T-helper 1 cell treated with Interleukin-12 subunit alpha and Interleukin-12 subunit beta and Interleukin-4 antibody, amounts not matched to agents 30 μg/mL and 1 μg/mL, for 36 hours (primary cell): ENCODE measurements around the gene SPIN1.

Experiments
- H3K27ac Mint-ChIP-seq: one replicate; pipeline ENCODE4 v1.8.0; 2021; ENCODE audit warnings: mild to moderate bottlenecking, mixed read lengths
- H3K27me3 Mint-ChIP-seq: one replicate; pipeline ENCODE4 v1.8.0; 2021; ENCODE audit warnings: low read depth, mixed read lengths
- H3K36me3 Mint-ChIP-seq: one replicate; pipeline ENCODE4 v1.8.0; 2021; ENCODE audit warnings: low read depth, mixed read lengths
- H3K4me1 Mint-ChIP-seq: one replicate; pipeline ENCODE4 v1.8.0; 2021; ENCODE audit warnings: low read depth, mixed read lengths
- H3K4me3 Mint-ChIP-seq: one replicate; pipeline ENCODE4 v1.8.0; 2021; ENCODE audit warnings: mild to moderate bottlenecking, moderate library complexity, mixed read lengths
- H3K9me3 Mint-ChIP-seq: one replicate; pipeline ENCODE4 v1.8.0; 2021; ENCODE audit warnings: mixed read lengths

SPIN1 gene

DNA sequence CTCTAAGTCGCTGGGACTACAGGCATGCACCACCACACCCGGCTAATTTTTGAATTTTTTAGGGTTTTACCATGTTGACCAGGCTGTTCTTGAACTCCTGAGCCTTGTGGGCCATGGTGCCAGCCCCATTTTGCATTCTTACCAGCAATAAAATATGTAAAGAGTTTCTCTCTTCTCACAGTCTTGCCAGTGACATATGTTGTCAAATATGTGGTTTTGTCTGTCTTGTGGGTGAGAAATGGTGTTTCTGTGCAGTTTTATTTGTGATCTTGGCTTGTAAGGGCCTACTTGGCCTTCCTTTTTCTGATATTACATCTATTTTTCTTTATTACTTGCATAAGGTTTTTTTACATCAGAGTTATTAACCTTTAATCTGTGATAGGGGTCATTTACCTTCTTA, 47.1 kb downstream of the SPIN1 start:
- no peaks in the 10 kb centered on the region for H3K27me3 Mint-ChIP-seq
- peaks cover 46% of the 10 kb centered on the region for H3K36me3 Mint-ChIP-seq
- H3K4me1 Mint-ChIP-seq = peaks cover 36% of the 10 kb centered on the region
- H3K4me3 Mint-ChIP-seq = peak overlapping the region; percentile 1
- H3K9me3 Mint-ChIP-seq = no peaks in the 10 kb centered on the region
- peak overlapping the region; percentile 80 for H3K27ac Mint-ChIP-seq

DNA sequence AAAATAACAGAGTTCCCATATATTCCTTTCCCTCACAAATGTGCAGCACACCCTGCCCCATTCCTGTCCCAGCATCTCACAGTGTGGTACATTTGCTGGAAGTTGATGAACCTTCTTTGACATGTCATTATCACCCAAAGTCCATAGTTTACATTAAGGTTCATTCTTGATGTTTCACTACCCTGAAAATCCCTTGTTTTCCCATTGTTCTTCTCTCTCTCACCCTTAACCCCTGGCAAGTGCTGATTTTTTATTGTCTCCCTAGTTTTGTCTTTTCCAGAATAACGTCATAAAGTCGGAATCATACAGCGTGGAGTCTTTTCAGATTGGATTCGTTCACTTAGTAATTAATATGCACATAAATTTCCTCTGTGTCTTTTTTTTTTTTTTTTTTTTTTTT, 48.1 kb downstream of the SPIN1 start:
- H3K36me3 Mint-ChIP-seq = peaks cover 45% of the 10 kb centered on the region
- H3K4me1 Mint-ChIP-seq = peaks cover 37% of the 10 kb centered on the region
- no peaks in the 10 kb centered on the region for H3K27me3 Mint-ChIP-seq
- no peak overlapping the region for H3K4me3 Mint-ChIP-seq
- H3K9me3 Mint-ChIP-seq = no peaks in the 10 kb centered on the region
- no peak overlapping the region for H3K27ac Mint-ChIP-seq

DNA sequence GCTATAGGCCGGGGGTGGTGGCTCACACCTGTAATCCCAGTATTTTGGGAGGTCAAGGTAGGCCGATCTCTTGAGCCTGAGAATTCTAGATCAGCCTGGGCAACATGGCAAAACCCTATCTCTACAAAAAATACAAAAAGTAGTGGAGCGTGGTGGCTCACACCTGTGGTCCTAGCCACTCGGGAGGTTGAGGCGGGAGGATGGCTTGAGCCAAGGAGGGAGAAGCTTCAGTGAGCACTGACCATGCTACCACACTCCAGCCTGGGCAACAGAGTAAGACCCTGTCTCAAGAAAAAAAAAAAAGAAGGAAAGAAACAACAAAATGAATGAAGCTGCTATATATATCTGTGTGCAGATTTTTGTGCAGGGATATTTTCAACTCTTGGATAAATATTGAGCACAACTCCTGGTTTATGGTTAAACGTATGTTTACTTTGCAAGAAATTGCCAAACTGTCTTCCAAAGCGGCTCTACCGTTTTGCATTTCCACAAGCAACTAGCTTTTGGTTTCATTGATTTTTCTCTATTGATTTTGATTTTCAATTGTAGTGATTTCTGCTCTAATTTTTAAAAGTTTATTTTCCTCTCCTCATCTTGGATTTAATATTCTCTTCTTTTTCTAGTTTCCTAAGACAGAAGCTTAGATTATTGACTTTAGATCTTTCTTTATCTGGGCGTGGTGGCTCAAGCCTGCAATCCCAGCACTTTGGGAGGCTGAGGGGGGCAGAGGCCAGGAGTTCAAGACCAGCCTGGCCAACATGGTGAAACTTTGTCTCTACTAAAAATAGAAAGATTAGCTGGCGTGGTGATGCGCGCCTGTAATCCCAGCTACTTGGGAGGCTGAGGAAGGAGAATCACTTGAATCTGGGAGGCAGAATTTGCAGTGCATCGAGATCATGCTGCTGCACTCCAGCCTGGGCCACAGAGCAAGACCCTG, 49.2 kb downstream of the SPIN1 start:
- Mint-ChIP-seq H3K36me3 (peaks cover 45% of the 10 kb centered on the region), H3K27ac (no peak overlapping the region), H3K9me3 (no peaks in the 10 kb centered on the region), H3K4me1 (peaks cover 42% of the 10 kb centered on the region), H3K4me3 (no peak overlapping the region), H3K27me3 (no peaks in the 10 kb centered on the region)

DNA sequence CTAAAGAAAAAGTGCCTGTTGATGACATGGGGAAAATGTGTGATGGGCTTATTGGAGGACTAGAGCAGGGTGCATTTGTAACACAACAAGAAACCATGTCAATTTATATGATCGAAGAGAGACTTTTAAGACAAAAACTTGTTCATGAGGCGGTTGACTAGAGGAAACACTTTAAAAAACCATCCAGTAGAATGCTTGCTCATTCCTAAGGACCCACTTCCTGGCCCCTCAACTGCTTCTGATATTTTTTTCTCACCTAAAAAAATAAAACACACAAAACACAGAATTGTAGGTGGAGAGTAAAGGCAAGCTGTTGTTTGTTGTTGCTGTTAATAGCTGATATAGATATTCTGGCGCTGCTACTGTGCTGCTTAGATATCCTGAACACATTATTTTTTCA, 50.6 kb downstream of the SPIN1 start:
- no peak overlapping the region for H3K4me3 Mint-ChIP-seq
- H3K36me3 Mint-ChIP-seq = peaks cover 44% of the 10 kb centered on the region

DNA sequence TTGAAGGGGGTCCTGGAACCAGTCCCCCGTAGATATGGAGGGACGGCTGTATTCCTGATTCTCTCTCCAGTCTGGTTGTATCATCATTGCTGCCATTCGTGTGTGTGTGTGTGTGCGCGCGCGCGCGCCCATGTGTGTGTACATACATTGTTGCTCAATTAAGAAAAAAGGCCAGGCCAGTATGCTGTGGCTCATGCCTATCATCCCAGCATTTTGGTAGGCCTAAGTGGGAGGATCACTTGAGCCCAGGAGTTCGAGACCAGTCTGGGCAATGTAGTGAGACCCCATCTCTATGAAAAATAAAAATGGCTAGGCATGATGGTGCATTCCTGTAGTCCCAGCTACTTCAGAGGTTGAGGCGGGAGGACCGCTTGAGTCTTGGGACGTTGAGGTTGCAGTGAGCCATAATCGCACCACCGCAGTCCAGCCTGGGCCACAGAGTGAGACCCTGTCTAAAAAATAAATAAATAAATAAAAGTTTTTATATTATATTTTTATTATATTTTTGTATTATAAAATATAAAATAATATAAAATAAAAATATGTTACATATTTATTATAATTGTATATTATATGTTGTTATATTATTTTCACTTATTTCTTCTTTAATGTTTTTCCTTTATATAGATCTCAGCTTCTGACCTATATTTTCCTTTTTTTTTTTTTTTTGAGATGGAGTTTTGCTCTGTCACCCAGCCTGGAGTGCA, 53.2 kb downstream of the SPIN1 start:
- Mint-ChIP-seq H3K27ac (no peak overlapping the region), H3K27me3 (no peaks in the 10 kb centered on the region), H3K4me3 (no peak overlapping the region), H3K9me3 (peaks cover 8% of the 10 kb centered on the region), H3K36me3 (peaks cover 37% of the 10 kb centered on the region), H3K4me1 (peaks cover 22% of the 10 kb centered on the region)

More for the DNA sequence above, 50.6 kb downstream of the SPIN1 start:
- no peaks in the 10 kb centered on the region for H3K27me3 Mint-ChIP-seq
- H3K27ac Mint-ChIP-seq = no peak overlapping the region
- no peaks in the 10 kb centered on the region for H3K9me3 Mint-ChIP-seq
- peaks cover 39% of the 10 kb centered on the region for H3K4me1 Mint-ChIP-seq

DNA sequence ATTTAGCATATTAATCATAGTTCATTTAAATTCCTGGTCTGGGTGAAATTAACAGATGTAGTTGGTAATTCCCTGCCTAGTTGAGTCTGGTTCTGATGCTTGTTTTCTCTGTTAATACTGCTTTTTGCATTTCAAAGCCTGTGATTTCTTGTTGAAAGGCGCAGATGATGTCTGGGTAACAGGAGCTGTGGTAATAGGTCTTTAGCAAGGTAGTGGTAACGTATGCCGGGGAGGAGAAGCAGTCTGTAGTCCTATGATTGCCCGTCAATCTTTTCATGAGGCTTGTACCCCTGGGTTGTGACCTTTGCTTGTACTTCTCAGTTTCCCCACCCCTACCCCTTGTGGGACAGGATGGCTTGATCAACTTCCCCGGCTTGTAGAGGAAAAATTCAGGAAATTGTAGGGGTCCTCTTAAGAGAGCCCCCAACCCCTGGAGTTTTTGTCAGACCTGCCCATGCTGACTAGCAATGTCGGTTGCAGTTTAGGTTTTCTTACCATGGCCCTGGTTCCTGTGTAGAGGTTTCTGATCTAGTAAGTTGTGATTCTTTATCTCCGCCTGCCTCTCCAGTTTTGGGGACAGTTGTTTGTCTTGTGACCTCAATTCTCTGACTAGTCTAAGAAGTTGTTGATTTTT, 55.4 kb downstream of the SPIN1 start:
- Mint-ChIP-seq H3K27me3 (no peaks in the 10 kb centered on the region), H3K36me3 (peaks cover 31% of the 10 kb centered on the region), H3K4me3 (no peak overlapping the region), H3K27ac (no peak overlapping the region), H3K9me3 (peaks cover 12% of the 10 kb centered on the region), H3K4me1 (peaks cover 28% of the 10 kb centered on the region)

DNA sequence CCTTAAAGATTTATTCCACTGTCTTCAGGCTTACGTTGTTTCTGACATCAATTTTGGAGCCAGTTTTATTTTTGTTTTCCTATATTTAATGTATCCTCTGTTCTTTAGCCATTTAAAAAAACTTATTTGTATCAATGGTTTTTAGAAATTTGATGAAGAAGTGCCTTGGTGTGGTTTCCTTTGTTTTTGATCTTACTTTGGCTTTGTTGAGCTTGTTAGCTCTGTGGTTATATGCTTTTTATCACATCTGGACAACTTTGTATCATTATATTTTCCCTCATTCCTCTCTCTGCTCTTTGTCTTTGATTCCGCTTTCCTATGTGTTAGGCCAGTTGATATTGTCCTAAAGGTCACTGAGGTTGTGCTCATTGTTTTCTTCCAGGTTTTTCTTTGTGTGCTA, 58.5 kb downstream of the SPIN1 start:
- no peaks in the 10 kb centered on the region for H3K27me3 Mint-ChIP-seq
- H3K4me1 Mint-ChIP-seq = peaks cover 25% of the 10 kb centered on the region
- no peak overlapping the region for H3K4me3 Mint-ChIP-seq
- H3K9me3 Mint-ChIP-seq = peaks cover 12% of the 10 kb centered on the region
- H3K27ac Mint-ChIP-seq = no peak overlapping the region
- H3K36me3 Mint-ChIP-seq = peaks cover 36% of the 10 kb centered on the region

DNA sequence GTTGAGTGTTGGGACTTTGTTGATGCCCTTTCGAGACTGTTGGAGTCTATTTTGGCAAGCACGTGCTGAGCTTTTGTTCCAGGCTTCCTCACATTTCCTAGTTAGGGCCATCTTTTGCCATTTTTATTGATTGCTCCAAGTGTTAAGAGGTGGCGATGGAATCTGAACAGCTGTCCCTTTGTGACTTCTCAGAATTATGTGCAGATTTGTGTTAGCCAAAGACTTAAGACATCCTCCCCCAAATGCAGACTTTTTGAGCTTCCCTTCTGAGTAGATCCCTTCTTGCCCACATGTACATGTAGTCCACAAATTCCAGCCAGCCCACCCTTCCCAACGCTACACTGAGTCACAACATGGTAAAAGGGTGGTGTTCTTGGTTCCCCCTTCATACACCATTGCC, 59.2 kb downstream of the SPIN1 start:
- H3K27me3 Mint-ChIP-seq = no peaks in the 10 kb centered on the region
- H3K4me1 Mint-ChIP-seq = peaks cover 20% of the 10 kb centered on the region
- peaks cover 12% of the 10 kb centered on the region for H3K9me3 Mint-ChIP-seq
- H3K27ac Mint-ChIP-seq = no peak overlapping the region
- H3K4me3 Mint-ChIP-seq = no peak overlapping the region
- peaks cover 33% of the 10 kb centered on the region for H3K36me3 Mint-ChIP-seq

DNA sequence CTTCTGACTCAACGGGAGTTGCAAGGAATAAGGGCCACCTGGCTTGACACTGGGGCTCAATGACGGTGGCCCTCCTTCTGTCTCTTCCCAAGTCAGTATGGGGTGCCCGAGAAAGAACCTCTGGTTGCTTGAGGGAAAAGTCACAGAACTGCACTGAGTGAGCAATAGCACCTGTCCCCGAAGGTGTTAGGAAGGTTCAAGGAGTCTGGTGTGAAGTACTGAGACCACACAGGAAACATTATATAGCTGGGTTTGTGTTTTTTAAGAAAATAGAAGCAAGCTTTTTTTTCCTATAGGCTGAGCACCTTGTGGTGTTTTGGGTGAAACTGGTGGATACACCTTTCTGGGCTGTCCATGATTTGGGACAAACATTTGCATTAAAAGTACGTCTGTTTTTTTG, 62.9 kb downstream of the SPIN1 start:
- Mint-ChIP-seq H3K27ac (no peak overlapping the region), H3K9me3 (peaks cover 6% of the 10 kb centered on the region), H3K36me3 (peaks cover 26% of the 10 kb centered on the region), H3K27me3 (no peaks in the 10 kb centered on the region), H3K4me1 (peaks cover 13% of the 10 kb centered on the region), H3K4me3 (no peak overlapping the region)

DNA sequence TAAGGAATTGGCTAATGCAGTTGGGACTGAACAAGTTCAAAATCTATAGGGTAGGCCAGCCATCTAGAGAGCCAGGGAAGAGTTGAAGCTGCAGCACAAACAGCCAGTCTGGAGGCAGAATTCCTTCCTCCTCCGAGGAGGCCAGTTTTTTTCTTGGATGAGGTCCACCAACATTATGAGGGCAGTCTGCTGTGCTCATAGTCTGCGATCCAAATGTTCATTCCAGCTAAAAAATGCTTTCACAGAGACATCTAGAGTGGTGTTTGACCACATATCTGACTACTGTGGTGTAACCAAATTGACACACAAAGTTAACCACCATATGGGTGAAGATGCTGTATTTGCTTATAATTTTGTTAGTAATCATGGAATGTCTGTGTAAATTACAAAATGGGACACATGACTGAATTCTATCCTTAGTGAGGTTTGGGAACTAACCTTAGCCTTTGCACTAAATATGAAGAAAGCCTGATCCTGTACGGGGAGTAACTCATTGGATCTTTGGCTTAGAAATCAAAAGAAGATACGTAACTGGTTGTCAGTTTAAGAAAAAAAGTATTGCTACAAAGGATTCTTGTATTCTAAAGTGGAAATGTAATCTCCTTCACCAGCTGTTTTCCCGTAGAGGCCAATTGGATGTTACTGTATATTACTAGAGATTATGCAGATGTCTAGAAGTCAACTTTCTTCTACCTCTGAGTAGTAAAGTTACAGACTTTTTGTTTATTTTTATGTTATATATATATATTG, 70.6 kb downstream of the SPIN1 start:
- no peak overlapping the region for H3K4me3 Mint-ChIP-seq
- no peaks in the 10 kb centered on the region for H3K9me3 Mint-ChIP-seq
- H3K27me3 Mint-ChIP-seq = no peaks in the 10 kb centered on the region
- H3K27ac Mint-ChIP-seq = no peak overlapping the region
- H3K36me3 Mint-ChIP-seq = peaks cover 6% of the 10 kb centered on the region
- peaks cover 3% of the 10 kb centered on the region for H3K4me1 Mint-ChIP-seq

DNA sequence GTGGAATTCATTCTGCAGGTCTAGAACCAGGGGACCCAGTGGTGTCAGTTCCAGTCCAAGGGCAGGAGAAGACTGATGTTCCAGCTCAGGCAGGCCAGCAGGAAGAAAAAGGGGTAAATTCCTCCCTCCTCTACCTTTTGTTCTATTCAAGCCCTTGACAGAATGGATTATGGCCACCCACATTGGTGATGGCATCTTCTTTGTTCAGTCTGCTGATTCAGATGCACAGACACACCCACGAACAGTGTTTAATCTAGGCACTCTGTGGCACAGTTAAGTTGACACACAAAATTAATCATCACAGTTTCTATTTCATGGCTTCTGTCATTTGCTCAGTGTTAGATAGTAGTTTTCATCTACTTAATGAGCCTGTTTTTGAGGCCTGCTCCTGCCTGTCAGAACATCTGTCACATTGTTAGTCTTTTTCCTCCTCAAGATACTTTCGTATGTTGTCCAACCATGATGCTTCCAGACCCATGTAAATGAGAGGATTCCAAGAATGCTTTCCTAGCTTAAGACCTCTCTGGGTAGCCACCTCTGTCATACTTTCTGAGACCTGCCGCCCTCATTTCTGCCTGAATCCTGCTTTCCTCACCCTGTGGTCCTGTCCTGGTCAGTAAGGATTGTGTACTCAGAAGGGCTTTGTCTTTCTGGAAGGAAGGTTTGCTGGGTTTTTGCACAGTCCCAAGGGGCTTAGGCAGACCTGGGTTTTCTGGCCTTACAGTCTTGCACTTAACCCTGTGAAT, 72.5 kb downstream of the SPIN1 start:
- Mint-ChIP-seq H3K27me3 (no peaks in the 10 kb centered on the region), H3K4me3 (no peak overlapping the region), H3K4me1 (peaks cover 5% of the 10 kb centered on the region), H3K36me3 (peaks cover 8% of the 10 kb centered on the region), H3K9me3 (no peaks in the 10 kb centered on the region), H3K27ac (no peak overlapping the region)

DNA sequence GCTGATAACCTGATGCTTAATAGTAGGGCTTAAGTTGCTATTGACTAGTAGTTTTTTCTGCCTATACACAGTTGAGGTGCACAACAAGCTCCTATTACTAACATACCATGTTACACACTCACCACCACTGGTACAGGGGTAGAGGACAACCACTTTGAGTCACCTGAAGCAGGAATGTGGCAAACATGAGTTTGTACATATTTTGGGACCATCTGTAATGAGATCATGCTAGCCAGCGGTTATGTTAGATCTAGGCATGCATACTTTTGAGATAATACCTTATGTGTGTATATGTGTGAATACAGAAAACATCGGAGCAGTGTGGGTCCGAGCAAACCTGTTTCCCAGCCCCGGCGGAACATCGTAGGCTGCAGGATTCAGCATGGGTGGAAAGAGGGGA, 73.9 kb downstream of the SPIN1 start:
- Mint-ChIP-seq H3K27me3 (no peaks in the 10 kb centered on the region), H3K27ac (no peak overlapping the region), H3K4me1 (peaks cover 3% of the 10 kb centered on the region), H3K9me3 (no peaks in the 10 kb centered on the region), H3K36me3 (peaks cover 8% of the 10 kb centered on the region), H3K4me3 (no peak overlapping the region)

DNA sequence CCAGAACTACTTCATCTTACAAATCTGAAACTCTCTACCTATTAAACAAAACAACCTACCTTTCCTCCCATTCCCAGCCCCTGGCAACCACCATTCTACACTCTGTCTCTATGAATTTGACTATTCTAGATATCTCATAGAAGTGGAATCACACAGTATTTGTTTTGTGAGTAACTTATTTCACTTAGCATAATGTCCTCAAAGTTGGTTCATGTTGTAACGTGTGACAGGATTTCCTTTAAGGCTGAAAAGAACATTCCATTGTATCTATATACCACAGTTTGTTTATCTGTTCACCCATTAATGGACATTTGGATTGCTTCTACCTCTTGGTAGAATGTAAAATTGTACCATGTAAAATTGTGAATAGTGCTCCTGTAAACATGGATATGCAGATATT, 76.6 kb downstream of the SPIN1 start:
- Mint-ChIP-seq H3K9me3 (no peaks in the 10 kb centered on the region), H3K36me3 (peaks cover 18% of the 10 kb centered on the region), H3K27ac (no peak overlapping the region)

DNA sequence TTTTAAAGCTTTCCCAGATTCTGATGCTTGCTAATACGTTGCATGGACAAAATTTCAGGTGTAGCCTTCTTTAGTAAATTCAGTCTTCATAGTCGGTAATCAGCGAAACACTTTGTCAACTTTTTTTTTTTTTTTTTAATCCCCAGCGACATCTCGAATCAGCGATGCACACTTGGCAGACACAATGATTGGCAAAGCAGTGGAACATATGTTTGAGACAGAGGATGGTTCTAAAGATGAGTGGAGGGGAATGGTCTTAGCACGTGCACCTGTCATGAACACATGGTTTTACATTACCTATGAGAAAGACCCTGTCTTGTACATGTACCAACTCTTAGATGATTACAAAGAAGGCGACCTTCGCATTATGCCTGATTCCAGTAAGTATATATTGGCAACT, 80.0 kb downstream of the SPIN1 start:
- Mint-ChIP-seq H3K9me3 (no peaks in the 10 kb centered on the region), H3K36me3 (peaks cover 23% of the 10 kb centered on the region), H3K4me3 (no peak overlapping the region), H3K27ac (no peak overlapping the region), H3K4me1 (peaks cover 2% of the 10 kb centered on the region), H3K27me3 (no peaks in the 10 kb centered on the region)

More for the DNA sequence above, 76.6 kb downstream of the SPIN1 start:
- Mint-ChIP-seq H3K4me3 (no peak overlapping the region), H3K4me1 (peaks cover 3% of the 10 kb centered on the region), H3K27me3 (no peaks in the 10 kb centered on the region)
